PFSK-1 (cell line): ENCODE data around the gene MYO1D.

ENCODE experiments used
- FOXP2 ChIP-seq: optimal IDR thresholded peaks from 2 replicates; pipeline ENCODE3; 2011; ENCODE audit warnings: borderline replicate concordance, control low read depth, inconsistent platforms; ENCODE audit not compliant: insufficient read depth; ENCODE audit errors: extremely low read length, extremely low read depth
- POLR2AphosphoS5 ChIP-seq: IDR thresholded peaks from 2 replicates; pipeline ENCODE4 v1.6.1; 2012; ENCODE audit warnings: low read depth, mild to moderate bottlenecking, control low read depth, low read length, moderate library complexity
- REST ChIP-seq, 2 experiments: IDR thresholded peaks; 2 replicates each; pipeline versions ENCODE4 v1.6.1 to v1.8.0; 2011 to 2012; ENCODE audit warnings: low read depth in 2 of 2, low read length in 2 of 2, control low read depth in 1 of 2, inconsistent platforms in 1 of 2, mild to moderate bottlenecking in 1 of 2, moderate library complexity in 1 of 2; ENCODE audit not compliant: insufficient read depth in 1 of 2
- SIN3A ChIP-seq: IDR thresholded peaks from 2 replicates; pipeline ENCODE4 v1.6.1; 2012; ENCODE audit warnings: mild to moderate bottlenecking, low read length, moderate library complexity, borderline replicate concordance; ENCODE audit not compliant: insufficient read depth
- TAF1 ChIP-seq: IDR thresholded peaks from 2 replicates; pipeline ENCODE4 v1.6.1; 2012; ENCODE audit warnings: low read length, control low read depth, borderline replicate concordance; ENCODE audit not compliant: insufficient read depth

Gene MYO1D

GRCh38 chr17:32798938-32799337 is 78.0 kb downstream of the MYO1D start:
- TF ChIP-seq FOXP2 = no peak
- TF ChIP-seq POLR2AphosphoS5 = no peak
- no peak for TF ChIP-seq REST (IDR thresholded peaks at IDR 0.05; ENCODE audit: insufficient read depth in 1 of 2, low read depth in 2 of 2, low read length in 2 of 2)
- TF ChIP-seq SIN3A = no peak
- TF ChIP-seq TAF1 = no peak

GRCh38 chr17:32795339-32795979 is 81.5 kb downstream of the MYO1D start:
- TF ChIP-seq FOXP2 (no peak), SIN3A (no peak), POLR2AphosphoS5 (no peak), TAF1 (no peak), REST (IDR thresholded peaks at IDR 0.05; ENCODE audit: insufficient read depth in 1 of 2, low read depth in 2 of 2, low read length in 2 of 2) (no peak)

- no peak for TF ChIP-seq POLR2AphosphoS5
- TF ChIP-seq SIN3A = no peak
- TF ChIP-seq FOXP2 = no peak
- TF ChIP-seq TAF1 = no peak
- TF ChIP-seq REST (IDR thresholded peaks at IDR 0.05; ENCODE audit: insufficient read depth in 1 of 2, low read depth in 2 of 2, low read length in 2 of 2) = no peak
These were observed 82.2 kb downstream of the MYO1D start for GRCh38 chr17:32794533-32795246.

GRCh38 chr17:32793841-32794240 is 83.1 kb downstream of the MYO1D start:
- TF ChIP-seq FOXP2 (no peak), TAF1 (no peak), REST (IDR thresholded peaks at IDR 0.05; ENCODE audit: insufficient read depth in 1 of 2, low read depth in 2 of 2, low read length in 2 of 2) (no peak), SIN3A (no peak), POLR2AphosphoS5 (no peak)
